HG03520 (cell line): ENCODE results near the gene FGGY.
"Not testable (repeated sequence)": the region's sequence is repeated elsewhere in the genome, so short reads cannot be mapped to it uniquely, and the experiment has no call there.

ENCODE experiments used
- ATAC-seq: cut with Tn5 transposase; IDR thresholded peaks from one replicate; pipeline ENCODE4 v1.9.1; 2021; ENCODE audit warnings: mild to moderate bottlenecking, moderate library complexity; ENCODE audit not compliant: unreplicated experiment

Gene FGGY

DNA sequence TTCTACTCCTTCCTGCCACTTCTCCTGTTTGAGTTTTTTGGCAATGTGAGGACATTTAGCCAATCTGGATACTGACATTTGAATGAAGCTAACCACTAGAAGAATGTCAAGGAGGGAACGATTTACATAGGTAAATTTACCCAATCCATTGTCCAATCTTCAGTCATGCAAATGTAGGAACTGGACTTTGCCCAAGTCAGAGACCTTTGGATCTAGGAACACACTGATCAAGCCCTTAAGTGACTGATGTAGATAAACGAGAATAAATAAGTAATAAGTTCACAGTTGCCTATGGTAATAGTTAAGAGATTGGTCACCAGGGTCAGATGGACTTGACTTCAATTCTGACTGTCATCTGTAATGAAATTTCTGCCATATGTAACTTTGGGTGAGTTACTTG lies 177.6 kb downstream of the FGGY start:
- no peak for ATAC-seq

- no peak for ATAC-seq
Measured at GRCh38 chr1:59475737-59476136, 178.8 kb downstream of the FGGY start.

DNA sequence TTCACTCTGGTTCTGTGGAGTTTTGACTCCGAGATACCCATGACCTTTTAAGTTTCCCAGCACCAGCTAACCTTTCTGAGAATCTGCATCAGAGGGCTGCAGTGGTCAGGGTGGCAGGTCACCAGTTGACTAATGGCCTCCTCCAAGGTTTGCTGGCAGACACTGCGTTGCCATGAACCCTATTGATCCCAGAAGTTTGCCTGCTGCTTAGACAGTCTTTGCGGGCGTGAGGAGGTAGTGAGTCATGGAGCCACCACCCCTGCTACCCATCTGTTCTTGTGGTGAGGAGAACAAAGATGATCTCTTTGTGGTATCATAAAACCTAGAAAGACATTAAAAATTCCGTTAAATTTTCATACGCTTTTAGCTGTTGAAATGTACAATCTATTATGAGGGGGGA lies 180.4 kb downstream of the FGGY start:
- no peak for ATAC-seq

DNA sequence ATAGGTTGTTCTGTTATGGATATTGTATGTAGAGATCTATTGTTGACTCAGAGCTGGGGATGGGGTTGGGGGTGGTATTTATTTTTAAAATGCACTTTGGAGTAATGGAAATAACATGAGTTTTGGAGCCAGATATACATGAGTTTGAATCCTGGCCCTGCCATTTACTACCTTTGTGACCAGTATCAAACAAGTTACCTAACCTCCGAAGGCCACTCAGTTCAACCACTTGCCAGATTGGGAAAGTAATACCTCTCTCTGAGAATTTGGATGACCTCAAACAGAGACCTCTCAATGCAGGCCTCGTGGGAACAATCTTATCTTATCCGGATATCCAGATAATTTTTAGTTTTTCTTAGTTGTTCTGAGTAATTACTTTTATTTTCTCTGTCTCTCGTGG lies 181.0 kb downstream of the FGGY start:
- ATAC-seq, result no peak

GRCh38 chr1:59478822-59479221 lies 181.9 kb downstream of the FGGY start:
- no peak for ATAC-seq

GRCh38 chr1:59480188-59480888 lies 183.4 kb downstream of the FGGY start:
- no peak for ATAC-seq

GRCh38 chr1:59481881-59482505 lies 185.1 kb downstream of the FGGY start:
- no peak for ATAC-seq

GRCh38 chr1:59482986-59483385 lies 186.1 kb downstream of the FGGY start:
- ATAC-seq, result no peak

GRCh38 chr1:59484096-59484495 lies 187.2 kb downstream of the FGGY start:
- no peak for ATAC-seq

- no peak for ATAC-seq
Measured at GRCh38 chr1:59485171-59485570, 188.3 kb downstream of the FGGY start.

GRCh38 chr1:59485949-59486348 lies 189.1 kb downstream of the FGGY start:
- ATAC-seq, result no peak

DNA sequence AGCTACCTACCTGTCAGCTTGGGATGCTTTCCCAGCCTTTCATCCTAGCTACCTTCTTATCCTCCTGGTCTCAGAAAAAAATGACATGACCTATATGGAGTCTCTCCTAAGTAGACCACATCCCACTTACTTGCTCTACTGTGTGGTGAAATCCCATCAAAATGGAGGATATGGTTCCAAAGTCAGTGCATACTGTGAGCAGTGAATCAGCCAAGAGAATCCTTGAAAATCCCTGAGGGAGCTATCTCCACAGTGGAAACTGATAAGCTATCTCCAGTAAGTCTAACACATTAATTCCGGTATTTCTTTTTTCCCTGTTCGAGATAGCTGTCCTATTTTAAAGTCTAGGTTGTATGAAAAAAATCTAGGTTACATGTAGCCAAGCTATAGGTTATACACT lies 189.7 kb downstream of the FGGY start:
- ATAC-seq, result no peak

DNA sequence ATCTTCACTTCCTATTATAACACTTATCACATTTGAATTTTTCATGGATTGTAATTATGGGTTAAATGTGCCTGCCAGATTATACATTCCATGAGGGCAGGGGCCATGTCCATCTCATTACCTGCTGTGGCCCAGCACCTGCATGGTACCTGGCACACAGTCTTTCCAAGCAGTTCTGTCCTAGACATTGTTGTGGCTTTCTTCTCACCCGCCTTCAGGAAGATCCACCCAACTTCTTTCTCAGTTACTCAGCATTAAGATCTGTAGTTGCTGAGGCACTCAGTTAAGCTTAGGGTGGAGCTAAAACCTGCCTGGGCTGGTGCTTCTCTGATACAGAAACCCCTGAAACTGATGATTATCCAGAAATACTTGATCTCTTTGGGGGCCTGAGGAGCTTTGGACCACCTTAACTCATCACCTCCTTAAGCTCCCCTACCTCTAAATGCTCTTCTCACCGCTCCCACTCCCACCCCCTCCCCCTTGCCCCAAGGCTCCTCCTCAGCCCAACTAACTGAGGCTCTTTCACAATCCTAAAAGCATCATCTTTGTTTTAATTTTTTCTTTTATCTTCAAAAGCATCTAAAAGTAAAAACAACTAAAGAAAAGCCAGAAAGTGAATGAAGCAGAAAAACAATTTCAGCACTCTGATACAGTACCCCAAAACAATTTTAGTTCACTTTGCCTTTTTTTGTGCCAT lies 190.6 kb downstream of the FGGY start:
- no peak for ATAC-seq

- ATAC-seq, result no peak
Measured at GRCh38 chr1:59492500-59492899, 195.6 kb downstream of the FGGY start.

GRCh38 chr1:59494145-59494833 lies 197.4 kb downstream of the FGGY start:
- ATAC-seq, result no peak

DNA sequence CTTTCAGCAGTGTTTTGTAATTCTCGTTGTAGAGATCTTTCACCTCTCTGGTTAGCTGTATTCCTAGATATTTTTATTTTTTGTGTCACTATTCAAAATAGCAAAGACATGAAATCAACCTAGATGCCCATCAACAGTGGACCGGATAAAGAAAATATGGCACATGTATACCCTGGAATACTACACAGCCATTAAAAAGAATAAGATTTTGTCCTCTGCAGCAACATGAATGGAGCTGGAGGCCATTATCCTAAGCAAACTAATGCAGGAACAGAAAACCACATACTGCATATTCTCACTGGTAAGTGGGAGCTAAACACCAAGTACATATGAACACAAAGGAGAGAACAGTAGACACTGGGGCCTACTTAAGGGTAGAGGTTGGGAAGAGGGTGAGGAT lies 199.3 kb downstream of the FGGY start:
- not testable (repeated sequence) for ATAC-seq

- ATAC-seq, result no peak
Measured at GRCh38 chr1:59497616-59498015, 200.7 kb downstream of the FGGY start.

DNA sequence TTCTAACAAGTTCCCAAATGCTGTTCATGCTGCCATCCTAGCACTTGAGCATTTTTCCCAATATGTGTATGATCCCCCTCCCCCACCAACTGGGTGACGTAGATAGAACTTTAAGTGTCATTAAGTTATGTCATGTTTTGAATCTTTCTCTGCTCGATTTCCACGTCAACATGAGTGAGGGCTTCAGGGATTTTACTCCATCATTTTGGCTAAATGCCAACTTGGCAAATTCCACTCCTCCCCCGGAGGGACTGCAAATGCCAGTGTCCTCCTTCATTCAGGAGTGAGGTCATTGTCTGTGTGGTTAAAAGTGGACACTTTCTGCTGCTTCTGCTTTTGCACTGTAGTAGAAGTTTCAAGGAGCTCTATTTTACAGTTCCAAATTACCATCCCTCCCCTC lies 201.7 kb downstream of the FGGY start:
- no peak for ATAC-seq

DNA sequence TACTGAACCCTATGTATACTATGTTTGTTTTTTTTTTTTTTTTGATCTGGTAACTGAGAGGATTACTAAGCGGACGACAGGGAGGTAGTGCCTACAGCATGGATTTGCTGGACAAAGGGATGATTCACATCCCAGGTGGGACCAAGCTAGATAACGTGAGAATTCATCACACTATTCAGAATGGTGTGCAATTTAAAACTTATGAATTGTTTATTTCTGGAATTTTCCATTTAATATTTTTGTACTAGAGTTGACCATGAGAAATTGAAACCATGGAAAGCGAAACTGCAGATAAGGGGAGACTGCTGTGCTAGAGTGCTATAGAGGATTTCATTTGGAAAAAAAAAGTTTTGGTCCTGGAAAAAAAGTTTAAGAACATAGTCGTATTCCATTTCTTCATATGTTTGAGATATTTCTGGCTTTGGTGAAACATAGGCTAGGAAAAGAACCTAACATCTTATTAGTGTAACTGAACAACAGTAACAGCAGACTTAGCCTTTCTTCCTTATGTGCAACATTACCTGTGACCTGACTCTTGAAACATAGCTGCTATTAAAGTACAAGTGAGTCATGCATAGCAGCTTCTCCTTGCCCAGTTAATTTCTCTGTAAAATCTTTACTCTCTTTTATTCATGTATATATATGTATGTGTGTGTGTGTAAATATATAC lies 202.5 kb downstream of the FGGY start:
- ATAC-seq, result no peak

- ATAC-seq, result no peak
Measured at GRCh38 chr1:59499943-59500569, 203.2 kb downstream of the FGGY start.
